Neural cell (in vitro differentiated cells): ENCODE measurements around the gene CPNE9. TPM values are rescaled to one million over a fixed set of nuclear protein-coding genes. Genes with fewer than 3 reads are reported as not detected.

Experiments
- H2AFZ ChIP-seq: fragments of 200-600, 300-800 bp; sonication (generic), shearing (Covaris generic); 2 replicates; pipeline ENCODE4 v1.6.0; 2014; ENCODE audit warnings: low read depth, mild to moderate bottlenecking, antibody characterized with exemption, low read length, moderate library complexity
- H3F3A ChIP-seq: fragments of 200-600 bp; shearing (Covaris generic); 2 replicates; pipeline ENCODE4 v1.6.1; 2016; ENCODE audit warnings: mild to moderate bottlenecking, moderate library complexity, mixed read lengths, antibody characterized with exemption, low read length; ENCODE audit not compliant: insufficient read depth, poor library complexity, severe bottlenecking
- H3K27ac ChIP-seq: fragments of 200-600, 300-800 bp; sonication (generic), shearing (Covaris generic); 2 replicates; pipeline ENCODE4 v1.5.1; 2014; ENCODE audit warnings: mild to moderate bottlenecking, low read length, moderate library complexity
- H3K27me3 ChIP-seq: fragments of 300-800, 200-600 bp; sonication (generic), shearing (Covaris generic); 2 replicates; pipeline ENCODE4 v1.6.0; 2014; ENCODE audit warnings: mild to moderate bottlenecking, low read depth, low read length, moderate library complexity; ENCODE audit not compliant: insufficient read depth
- H3K36me3 ChIP-seq: fragments of 300-800, 200-600 bp; sonication (generic), shearing (Covaris generic); 2 replicates; pipeline ENCODE4 v1.5.1; 2014; ENCODE audit warnings: mild to moderate bottlenecking, antibody characterized with exemption, low read length, moderate library complexity; ENCODE audit not compliant: insufficient read depth
- H3K4me2 ChIP-seq: fragments of 300-800, 200-600 bp; sonication (generic), shearing (Covaris generic); 2 replicates; pipeline ENCODE4 v1.6.0; 2014; ENCODE audit warnings: mild to moderate bottlenecking, low read length
- H3K4me3 ChIP-seq: fragments of 300-800, 200-600 bp; sonication (generic), shearing (Covaris generic); 2 replicates; pipeline ENCODE4 v1.5.1; 2014; ENCODE audit warnings: mild to moderate bottlenecking, low read length, moderate library complexity
- H3K79me2 ChIP-seq: fragments of 200-600 bp; shearing (Covaris generic); replicated peaks from 2 replicates; pipeline ENCODE4 v1.6.0; 2014; ENCODE audit warnings: mild to moderate bottlenecking, low read length, moderate library complexity; ENCODE audit not compliant: insufficient read depth
- H3K9ac ChIP-seq: fragments of 300-800, 200-600 bp; sonication (generic), shearing (Covaris generic); 2 replicates; pipeline ENCODE4 v1.6.1; 2016; ENCODE audit warnings: mild to moderate bottlenecking, low read length, mixed read lengths
- H3K9me2 ChIP-seq: fragments of 200-600 bp; shearing (Covaris generic); 2 replicates; pipeline ENCODE4 v1.6.1; 2016; ENCODE audit warnings: mild to moderate bottlenecking, low read length, mixed read lengths; ENCODE audit not compliant: insufficient read depth
- H3K9me3 ChIP-seq: fragments of 200-600, 300-800 bp; sonication (generic), shearing (Covaris generic); 2 replicates; pipeline ENCODE4 v1.6.1; 2016; ENCODE audit warnings: mild to moderate bottlenecking, mixed run types, low read length, moderate library complexity, mixed read lengths
- H4K20me1 ChIP-seq: fragments of 200-600 bp; shearing (Covaris generic); 2 replicates; pipeline ENCODE4 v1.6.1; 2016; ENCODE audit warnings: mild to moderate bottlenecking, mixed run types; ENCODE audit not compliant: insufficient read depth
- CTCF ChIP-seq: fragments of 450-650 bp; IDR thresholded peaks from 2 replicates; pipeline ENCODE4 v1.5.1; 2014; ENCODE audit warnings: antibody characterized with exemption, mild to moderate bottlenecking, moderate library complexity; ENCODE audit not compliant: poor library complexity, severe bottlenecking
- EP300 ChIP-seq: fragments of 450-650 bp; conservative IDR thresholded peaks from 2 replicates; pipeline ENCODE4 v1.6.1; 2014; ENCODE audit warnings: antibody characterized with exemption, mild to moderate bottlenecking, moderate library complexity; ENCODE audit not compliant: poor library complexity, severe bottlenecking
- EZH2 ChIP-seq: fragments of 200-600, 300-800 bp; shearing (Covaris generic), sonication (generic); IDR thresholded peaks from 2 replicates; pipeline ENCODE4 v1.6.1; 2014; ENCODE audit warnings: antibody characterized with exemption, low read length, borderline replicate concordance, mild to moderate bottlenecking; ENCODE audit not compliant: insufficient read depth, poor library complexity, severe bottlenecking
- MXI1 ChIP-seq: fragments of 450-650 bp; conservative IDR thresholded peaks from 2 replicates; pipeline ENCODE4 v1.6.1; 2014; ENCODE audit warnings: antibody characterized with exemption, mild to moderate bottlenecking; ENCODE audit not compliant: poor library complexity, severe bottlenecking
- POLR2AphosphoS5 ChIP-seq: IDR thresholded peaks from 2 replicates; pipeline ENCODE4 v1.6.1; 2012
- RAD21 ChIP-seq: fragments of 450-650 bp; conservative IDR thresholded peaks from 2 replicates; pipeline ENCODE4 v1.6.1; 2014; ENCODE audit warnings: antibody characterized with exemption, mild to moderate bottlenecking, moderate library complexity
- REST ChIP-seq: IDR thresholded peaks from 2 replicates; pipeline ENCODE4 v1.6.1; 2012; ENCODE audit warnings: borderline replicate concordance
- SMC3 ChIP-seq: fragments of 450-650 bp; conservative IDR thresholded peaks from 2 replicates; pipeline ENCODE4 v1.6.1; 2014; ENCODE audit warnings: antibody characterized with exemption, mild to moderate bottlenecking, moderate library complexity; ENCODE audit not compliant: poor library complexity
- TAF1 ChIP-seq: IDR thresholded peaks from 2 replicates; pipeline ENCODE4 v1.6.1; 2012; ENCODE audit warnings: low read depth
- polyA plus RNA-seq: library from polyadenylated mRNA; depleted of rRNA; stranded (reverse); fragments of >200 nt; gene quantifications from 2 replicates; pipeline ENCODE4 v1.2.3, GENCODE V29; 2014

The CPNE9 gene
- polyA plus RNA-seq, 1 donor from 2014 or later: 0.32 TPM

- Histone ChIP-seq H3K4me3 (no peak overlapping the region), H3K36me3 (peaks cover 3% of the 10 kb centered on the region), H3K27ac (no peak overlapping the region), H3K79me2 (no peaks in the 10 kb centered on the region), H2AFZ (no peak overlapping the region), H3K9me3 (no peaks in the 10 kb centered on the region), H3K27me3 (no peaks in the 10 kb centered on the region), H3K9me2 (no peaks in the 10 kb centered on the region), H3K4me2 (no peak overlapping the region), H4K20me1 (no peaks in the 10 kb centered on the region), H3K9ac (no peak overlapping the region), H3F3A (peaks cover 2% of the 10 kb centered on the region)
- no peak for TF ChIP-seq REST
- no peak for TF ChIP-seq EP300
- TF ChIP-seq EZH2: no peak
- TF ChIP-seq CTCF: no peak
- no peak for TF ChIP-seq MXI1
- TF ChIP-seq POLR2AphosphoS5: no peak
- no peak for TF ChIP-seq TAF1
- no peak for TF ChIP-seq SMC3
- no peak for TF ChIP-seq RAD21
Measured at GRCh38 chr3:9744162-9744561, 40.5 kb downstream of the CPNE9 start.

GRCh38 chr3:9745521-9745920, 41.9 kb downstream of the CPNE9 start:
- Histone ChIP-seq H3K9me2 (no peaks in the 10 kb centered on the region), H2AFZ (no peak overlapping the region), H3K79me2 (peaks cover 5% of the 10 kb centered on the region), H3K27me3 (no peaks in the 10 kb centered on the region), H3F3A (peaks cover 4% of the 10 kb centered on the region), H3K4me3 (no peak overlapping the region), H3K9ac (no peak overlapping the region), H3K9me3 (no peaks in the 10 kb centered on the region), H3K36me3 (no peaks in the 10 kb centered on the region), H3K4me2 (no peak overlapping the region), H3K27ac (no peak overlapping the region), H4K20me1 (no peaks in the 10 kb centered on the region)
- TF ChIP-seq POLR2AphosphoS5: no peak
- TF ChIP-seq CTCF: no peak
- TF ChIP-seq EZH2: no peak
- TF ChIP-seq TAF1: no peak
- no peak for TF ChIP-seq REST
- no peak for TF ChIP-seq RAD21
- TF ChIP-seq MXI1: no peak
- TF ChIP-seq SMC3: no peak
- TF ChIP-seq EP300: no peak
